ENCODE results near the gene BAIAP2.

- TF ChIP-seq EZH2 (IDR thresholded peaks at IDR 0.05; ENCODE audit: borderline replicate concordance, insufficient read depth, low read depth, low read length, poor library complexity, severe bottlenecking) (no peak), CTCF (IDR thresholded peaks at IDR 0.05) (no peak)
Observed at GRCh38 chr17:81049372-81049911, 14.5 kb downstream of the BAIAP2 start.
